Right cardiac atrium (tissue), 5 donors: ENCODE measurements around the gene CMTM4. TPM values are rescaled to one million over a fixed set of nuclear protein-coding genes. Genes with fewer than 3 reads are reported as not detected.
A peak's percentile ranks its signal among the peaks of the same experiment; 100 is the strongest.
"Not testable (repeated sequence)": the region's sequence is repeated elsewhere in the genome, so short reads cannot be mapped to it uniquely, and the experiment has no call there.

Experiments
- ATAC-seq, 2 donors: fragments of 200-7000 bp; cut with Tn5 transposase; one replicate each; pipeline versions ENCODE4 v1.8.0 to v1.9.1; 2020; ENCODE audit warnings: moderate library complexity in 2 of 2, mild to moderate bottlenecking in 1 of 2
- DNase-seq, 3 donors: peaks; one replicate each; pipeline ENCODE4 v3.0.0-alpha.2; 2020
- H3K27ac ChIP-seq: one replicate; pipeline ENCODE4 v1.5.1; 2013; ENCODE audit warnings: mild to moderate bottlenecking, low read length, control low read depth, moderate library complexity
- H3K27me3 ChIP-seq: one replicate; pipeline ENCODE4 v1.6.1; 2013; ENCODE audit not compliant: control insufficient read depth, insufficient read depth
- H3K4me1 ChIP-seq: one replicate; pipeline ENCODE4 v1.6.1; 2013; ENCODE audit warnings: low read length; ENCODE audit not compliant: control insufficient read depth, insufficient read depth
- H3K4me3 ChIP-seq: one replicate; pipeline ENCODE4 v1.5.1; 2013; ENCODE audit warnings: low read length, control low read depth
- H3K9me3 ChIP-seq: one replicate; pipeline ENCODE4 v1.6.1; 2013; ENCODE audit warnings: low read length; ENCODE audit not compliant: control insufficient read depth
- WGBS: extraction: QIAGEN DNeasy Blood & Tissue Kit; methylation state at CpG from one replicate; pipeline ENCODE4 v1.1.7; 2013; 5-methylcytosine and 5-hydroxymethylcytosine counted together
- intact Hi-C, 4 donors: fragments of 100-400 bp; cut with DNase I; formaldehyde crosslinking; loops; one replicate each; pipeline versions ENCODE4 v1.11.0 to v1.14.0; 2022 to 2023
- polyA plus RNA-seq: library from polyadenylated mRNA; stranded (reverse); fragments of 200-250 nt; gene quantifications from one replicate; pipeline ENCODE4 v1.2.3, GENCODE V29; 2013
- total RNA-seq, 4 donors: library from RNA; stranded (reverse); fragmentation: NEBNext Ultra II Directional; extraction: Animal tissue kit (Norgen Biotek cat#: 25700); gene quantifications; one replicate each; pipeline ENCODE4 v1.2.1, GENCODE V29; 2021
- donor health status: healthy with polysubstance abuse.
- donor health status: DM: no; HTN: yes; CAD: no.
- donor health status: DM: no; HTN: no; CAD: no.
- donor health status: DM: no; HTN: yes; CAD: no; lungs with severe emphysema.
- donor health status: DM: yes; HTN: yes; CAD: no.

CMTM4 gene
- total and polyA plus RNA-seq, 5 donors: 7.9 to 15.9 (median 13.5) TPM

DNA sequence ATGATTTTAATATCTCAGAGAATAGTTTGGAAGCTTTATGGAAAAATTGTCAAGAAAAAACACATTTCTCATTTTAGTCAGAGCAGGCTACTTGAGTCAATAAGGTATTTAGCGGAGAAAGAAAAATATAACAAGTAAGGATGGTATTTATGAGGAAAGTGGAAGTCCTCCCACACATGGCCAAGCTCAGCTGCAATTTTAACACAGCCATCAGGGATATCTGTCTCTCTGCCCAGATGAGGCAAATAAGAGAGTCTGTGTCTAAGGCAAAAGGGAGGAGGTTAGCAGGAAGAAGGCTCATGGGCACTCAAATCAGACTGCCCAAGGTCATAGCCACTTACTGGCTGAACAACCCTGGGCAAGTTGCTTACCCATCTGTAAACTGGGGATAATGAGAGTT is 122.5 kb downstream of the CMTM4 start:
- no peaks in the 10 kb centered on the region for H3K4me1 ChIP-seq
- no peak overlapping the region for H3K4me3 ChIP-seq
- H3K27ac ChIP-seq: no peak overlapping the region
- DNase-seq (no peak), ATAC-seq (no peak)
- no peaks in the 10 kb centered on the region for H3K9me3 ChIP-seq
- intact Hi-C loops: no loop called here
- WGBS: 73% methylated on average over 1 of the region's 1 CpG
- no peaks in the 10 kb centered on the region for H3K27me3 ChIP-seq

DNA sequence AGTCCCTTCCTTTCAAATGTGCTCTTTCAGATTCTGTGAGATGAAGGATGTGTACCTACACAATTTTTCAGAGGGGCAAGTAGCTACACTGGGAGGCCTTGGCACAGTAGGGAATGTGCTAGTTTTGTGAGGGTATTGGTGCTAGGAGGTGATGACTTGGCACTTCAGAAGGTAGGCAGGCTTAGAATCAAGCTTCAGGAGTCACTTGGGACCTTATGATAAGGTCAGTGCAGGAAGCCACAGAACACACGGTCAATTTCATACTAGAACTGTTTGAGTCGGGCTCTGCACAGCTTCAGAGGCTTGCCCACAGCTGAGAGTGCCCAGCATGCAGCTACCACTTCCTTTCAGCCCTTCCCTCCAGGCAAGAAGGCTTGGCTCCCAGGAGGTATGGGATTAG is 124.2 kb downstream of the CMTM4 start:
- WGBS: 53% methylated on average over 2 of the region's 2 CpGs
- Histone ChIP-seq H3K4me3 (no peak overlapping the region), H3K9me3 (no peaks in the 10 kb centered on the region), H3K27me3 (no peaks in the 10 kb centered on the region), H3K27ac (no peak overlapping the region), H3K4me1 (no peaks in the 10 kb centered on the region)
- DNase-seq: no peak
- intact Hi-C loops: no loop called here
- ATAC-seq: no peak

DNA sequence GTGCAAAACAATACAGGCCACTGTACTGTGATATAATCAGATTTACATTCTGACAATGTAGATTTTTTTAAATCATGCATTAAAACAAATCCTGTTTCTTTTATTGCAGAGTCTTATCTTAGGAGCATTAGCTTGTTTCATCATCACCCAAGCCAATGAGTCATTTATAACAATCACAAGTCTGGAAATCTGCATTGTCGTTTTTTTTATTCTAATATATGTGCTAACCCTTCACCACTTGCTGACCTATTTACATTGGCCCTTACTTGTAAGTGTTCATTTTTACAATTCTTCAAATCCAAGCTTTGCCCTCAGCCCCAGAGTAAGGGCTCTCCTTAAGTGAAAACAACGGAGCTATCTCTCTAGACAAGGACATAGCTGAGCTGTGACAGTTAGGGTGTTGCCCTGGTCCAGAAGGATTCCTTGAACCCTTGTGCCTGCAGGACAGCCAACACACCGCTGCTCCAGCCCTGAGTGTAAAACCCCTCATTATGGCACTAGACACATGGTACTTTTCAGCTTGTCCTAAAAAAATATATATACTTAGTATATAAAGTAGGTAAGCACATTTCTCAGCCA is 126.6 kb downstream of the CMTM4 start:
- Histone ChIP-seq H3K4me1 (no peaks in the 10 kb centered on the region), H3K27ac (no peak overlapping the region), H3K4me3 (no peak overlapping the region), H3K27me3 (no peaks in the 10 kb centered on the region), H3K9me3 (no peaks in the 10 kb centered on the region)
- ATAC-seq (peak; percentile 57 to 69), DNase-seq (no peak)
- intact Hi-C loops: no loop called here
- WGBS: 56% methylated on average over 3 of the region's 3 CpGs

DNA sequence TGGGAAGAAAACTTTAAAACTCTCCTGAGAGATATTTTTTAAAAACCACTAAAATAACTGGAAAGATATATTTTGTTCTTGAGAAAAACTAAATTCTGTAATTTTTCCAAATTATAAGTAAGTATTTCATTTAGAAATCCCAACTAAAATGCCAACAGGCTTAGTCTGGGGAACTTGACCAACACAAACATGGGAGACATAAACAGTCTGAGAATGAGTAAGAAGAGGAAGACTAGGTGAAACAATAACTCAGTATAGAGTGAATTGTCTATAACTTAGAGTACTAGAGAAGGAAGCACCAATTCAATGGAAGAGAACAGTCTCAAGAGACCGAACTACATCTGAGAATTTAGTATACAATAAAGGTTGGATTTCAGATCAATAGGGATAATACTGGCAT is 127.4 kb downstream of the CMTM4 start:
- intact Hi-C loops: no loop called here
- H3K4me3 ChIP-seq: no peak overlapping the region
- 100% methylated on average over 1 of the region's 1 CpG for WGBS
- DNase-seq (no peak), ATAC-seq (no peak)
- H3K9me3 ChIP-seq: no peaks in the 10 kb centered on the region
- H3K27me3 ChIP-seq: no peaks in the 10 kb centered on the region
- no peaks in the 10 kb centered on the region for H3K4me1 ChIP-seq
- no peak overlapping the region for H3K27ac ChIP-seq

DNA sequence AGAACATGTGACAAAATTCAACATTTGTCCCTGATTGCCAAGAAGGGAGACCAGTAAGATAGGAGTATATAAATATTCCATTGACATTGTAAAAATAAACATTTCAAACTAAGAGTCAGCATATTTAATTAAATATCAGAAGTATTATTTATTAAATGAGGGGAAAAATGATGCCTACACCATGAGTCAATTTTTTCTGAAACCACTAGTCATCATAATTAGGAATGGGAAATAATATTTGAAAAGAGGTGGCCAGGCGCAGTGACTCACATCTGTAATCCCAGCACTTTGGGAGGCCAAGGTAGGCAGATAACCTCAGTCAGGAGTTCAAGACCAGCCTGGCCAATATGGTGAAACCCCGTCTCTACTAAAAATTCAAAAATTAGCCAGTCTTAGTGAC is 128.2 kb downstream of the CMTM4 start:
- no peak for ATAC-seq
- H3K27ac ChIP-seq: no peak overlapping the region
- no peaks in the 10 kb centered on the region for H3K4me1 ChIP-seq
- intact Hi-C loops: no loop called here
- no peak overlapping the region for H3K4me3 ChIP-seq
- H3K9me3 ChIP-seq: no peaks in the 10 kb centered on the region
- H3K27me3 ChIP-seq: no peaks in the 10 kb centered on the region
- DNase-seq: no peak
- 96% methylated on average over 2 of the region's 2 CpGs for WGBS

DNA sequence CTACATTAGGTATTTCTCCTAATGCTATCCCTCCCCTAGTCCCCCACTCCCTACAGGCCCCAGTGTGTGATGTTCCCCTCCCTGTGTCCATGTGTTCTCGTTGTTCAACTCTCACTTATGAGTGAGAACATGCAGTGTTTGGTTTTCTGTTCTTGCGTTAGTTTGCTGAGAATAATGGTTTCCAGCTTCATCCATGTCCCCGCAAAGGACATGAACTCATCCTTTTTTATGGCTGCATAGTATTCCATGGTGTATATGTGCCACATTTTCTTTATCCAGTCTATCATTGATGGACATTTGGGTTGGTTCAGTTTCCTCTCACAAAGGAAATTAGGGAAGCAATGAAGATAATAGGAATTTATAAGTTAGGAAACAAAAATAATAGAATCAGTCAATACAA is 129.3 kb downstream of the CMTM4 start:
- 89% methylated on average over 3 of the region's 3 CpGs for WGBS
- H3K27ac ChIP-seq, H3K27me3 ChIP-seq, intact Hi-C loops, DNase-seq, H3K4me1 ChIP-seq, ATAC-seq, H3K9me3 ChIP-seq, H3K4me3 ChIP-seq: not testable (repeated sequence)

DNA sequence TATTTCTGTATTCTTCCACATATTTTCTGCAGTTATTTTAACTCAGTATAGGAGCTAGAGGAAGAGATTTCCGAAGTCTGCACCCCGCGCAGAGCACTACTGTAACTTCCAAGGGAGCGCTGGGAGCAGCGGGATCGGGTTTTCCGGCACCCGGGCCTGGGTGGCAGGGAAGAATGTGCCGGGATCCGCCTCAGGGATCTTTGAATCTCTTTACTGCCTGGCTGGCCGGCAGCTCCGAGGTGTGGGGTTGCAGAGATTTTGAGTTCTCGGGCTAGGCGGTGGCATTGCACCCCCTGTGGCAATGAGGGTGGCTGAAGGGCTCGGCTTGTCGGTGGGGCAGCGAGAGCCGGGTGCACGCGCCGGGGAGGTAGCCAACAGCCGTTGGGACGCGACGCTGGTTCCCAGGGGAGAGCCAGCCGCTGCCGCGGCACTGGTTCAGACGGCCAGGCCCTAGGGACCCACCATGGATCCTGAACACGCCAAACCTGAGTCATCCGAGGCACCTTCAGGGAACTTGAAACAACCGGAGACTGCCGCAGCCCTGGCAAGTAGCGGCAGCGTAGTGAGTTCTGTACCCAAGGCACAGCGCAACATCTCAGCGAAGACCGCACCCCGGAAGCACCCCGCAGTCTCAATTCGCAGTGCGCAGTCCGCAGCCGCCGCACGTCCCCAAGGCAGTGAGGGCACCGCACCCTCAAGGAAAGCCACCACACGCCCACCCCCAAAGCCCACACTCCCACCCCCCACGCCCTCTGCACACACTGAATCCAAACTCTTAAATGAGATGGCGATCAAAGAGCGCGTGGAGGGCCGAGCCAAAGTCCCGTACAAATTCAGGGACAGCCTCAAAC is 130.3 kb downstream of the CMTM4 start, which contains the start of gene CMTM1:
Gene CMTM1, plus strand, starts transcription at position 389 of the 851 bp plus-strand sequence. Its CDS starts 75 bp downstream, at position 464.
- H3K27me3 ChIP-seq: no peaks in the 10 kb centered on the region
- no peaks in the 10 kb centered on the region for H3K4me1 ChIP-seq
- intact Hi-C loops: no loop called here
- H3K9me3 ChIP-seq: no peaks in the 10 kb centered on the region
- no peak within 1 kb of the TSS for H3K4me3 ChIP-seq
- WGBS: 93% methylated on average over 54 of the region's 54 CpGs
- no peak for DNase-seq
- H3K27ac ChIP-seq: no peak within 1 kb of the TSS
- peak in 1 of 2 donors; percentile 36 for ATAC-seq

Other genes with a start within 250 kb of the CMTM4 start
- gene TK2, start 146.6 kb downstream of the CMTM4 start, total RNA-seq: 10 to 100 TPM; 23.6 to 25.6 (median 24.8) TPM
- gene TK2, start 146.6 kb downstream of the CMTM4 start, polyA plus RNA-seq: 18.2 TPM
- gene CKLF, start 144.2 kb downstream of the CMTM4 start, total RNA-seq: 10 to 100 TPM in 3 of 4 donors, 1 to 10 TPM in 1; 8.9 to 19.0 (median 13.3) TPM
- gene CKLF, start 144.2 kb downstream of the CMTM4 start, polyA plus RNA-seq: 17.7 TPM
- gene CMTM1, start 130.3 kb downstream of the CMTM4 start, total RNA-seq: 1 to 10 TPM in 3 of 4 donors, under 1 TPM in 1; 0.82 to 2.6 (median 1.9) TPM
- gene CMTM1, start 130.3 kb downstream of the CMTM4 start, polyA plus RNA-seq: 0.14 TPM
- gene CMTM2, start 117.3 kb downstream of the CMTM4 start, total RNA-seq: under 1 TPM in 1 of 4 donors, not detected in 3; 0.47 TPM
- not detected for gene CMTM2, start 117.3 kb downstream of the CMTM4 start, polyA plus RNA-seq
- gene CMTM3, start 92.0 kb downstream of the CMTM4 start, total RNA-seq: 10 to 100 TPM; 10.3 to 17.4 (median 14.8) TPM
- gene CMTM3, start 92.0 kb downstream of the CMTM4 start, polyA plus RNA-seq: 12.6 TPM
- gene DYNC1LI2, start 54.9 kb upstream of the CMTM4 start, total RNA-seq: 100 to 1,000 TPM in 1 of 4 donors, 10 to 100 TPM in 3; 73.1 to 110 (median 94.2) TPM
- gene DYNC1LI2, start 54.9 kb upstream of the CMTM4 start, polyA plus RNA-seq: 42.0 TPM
- under 1 TPM in 1 of 4 donors, not detected in 3; 0.22 TPM for gene TERB1, start 104.8 kb upstream of the CMTM4 start, total RNA-seq
- not detected for gene TERB1, start 104.8 kb upstream of the CMTM4 start, polyA plus RNA-seq
- gene NAE1, start 134.2 kb upstream of the CMTM4 start, total RNA-seq: 10 to 100 TPM; 30.9 to 35.6 (median 32.6) TPM
- gene NAE1, start 134.2 kb upstream of the CMTM4 start, polyA plus RNA-seq: 26.2 TPM
- not detected for gene CA7, start 147.7 kb upstream of the CMTM4 start, total RNA-seq
- gene CA7, start 147.7 kb upstream of the CMTM4 start, polyA plus RNA-seq: not detected
- gene PDP2, start 183.8 kb upstream of the CMTM4 start, total RNA-seq: 1 to 10 TPM; 3.8 to 4.4 (median 4.1) TPM
- gene PDP2, start 183.8 kb upstream of the CMTM4 start, polyA plus RNA-seq: 2.1 TPM
- gene CDH16, start 222.1 kb upstream of the CMTM4 start, total RNA-seq: under 1 TPM; 0.38 to 0.97 (median 0.65) TPM
- 0.50 TPM for gene CDH16, start 222.1 kb upstream of the CMTM4 start, polyA plus RNA-seq
- 100 to 1,000 TPM; 135 to 299 (median 142) TPM for gene RRAD, start 228.8 kb upstream of the CMTM4 start, total RNA-seq
- 375 TPM for gene RRAD, start 228.8 kb upstream of the CMTM4 start, polyA plus RNA-seq
- 100 to 1,000 TPM in 2 of 4 donors, 10 to 100 TPM in 2; 82.8 to 104 (median 100) TPM for gene CIAO2B, start 237.7 kb upstream of the CMTM4 start, total RNA-seq
- gene CIAO2B, start 237.7 kb upstream of the CMTM4 start, polyA plus RNA-seq: 239 TPM
- gene CES2, start 238.8 kb upstream of the CMTM4 start, total RNA-seq: 10 to 100 TPM; 32.4 to 47.6 (median 37.1) TPM
- 46.1 TPM for gene CES2, start 238.8 kb upstream of the CMTM4 start, polyA plus RNA-seq